GM12865 (cell line): ENCODE data around the gene DSCAM.

Source experiments
- DNase-seq: peaks from one replicate; pipeline ENCODE4 v3.0.0; 2010; ENCODE audit warnings: low read depth
- H3K4me3 ChIP-seq: 2 replicates; pipeline ENCODE4 v1.5.1; 2011; ENCODE audit warnings: mild to moderate bottlenecking, low read depth, low read length, control low read depth
- CTCF ChIP-seq: IDR thresholded peaks from 2 replicates; pipeline ENCODE4 v1.5.1; 2011; ENCODE audit warnings: low read length, control low read depth, low read depth, inconsistent platforms; ENCODE audit not compliant: insufficient read depth; ENCODE audit errors: missing control alignments

The DSCAM gene

DNA sequence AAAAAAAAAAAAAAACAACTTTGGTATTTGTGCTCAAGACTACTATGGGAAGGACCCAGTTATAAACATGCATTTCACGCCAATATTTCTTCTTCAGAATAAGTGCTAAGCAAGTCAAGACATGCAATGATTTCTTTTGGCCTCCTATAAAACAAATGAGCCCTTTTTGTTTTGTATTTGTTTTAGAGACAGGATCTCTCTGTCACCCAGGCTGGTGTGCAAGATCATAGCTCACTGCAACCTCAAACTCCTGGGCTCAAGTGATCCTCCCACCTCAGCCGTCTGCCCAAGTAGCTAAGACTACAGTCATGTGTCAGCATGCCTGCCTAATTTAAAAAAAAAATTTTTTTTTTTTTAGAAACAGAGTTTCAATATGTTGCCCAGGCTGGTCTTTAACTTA is 631.0 kb downstream of the DSCAM start:
- TF ChIP-seq CTCF = no peak
- no peak for DNase-seq
- no peak overlapping the region for H3K4me3 ChIP-seq

GRCh38 chr21:40210251-40210650 is 636.7 kb downstream of the DSCAM start:
- no peak for TF ChIP-seq CTCF
- no peak overlapping the region for H3K4me3 ChIP-seq
- no peak for DNase-seq

GRCh38 chr21:40208948-40209345 is 638.0 kb downstream of the DSCAM start:
- TF ChIP-seq CTCF = no peak
- H3K4me3 ChIP-seq = no peak overlapping the region
- no peak for DNase-seq

DNA sequence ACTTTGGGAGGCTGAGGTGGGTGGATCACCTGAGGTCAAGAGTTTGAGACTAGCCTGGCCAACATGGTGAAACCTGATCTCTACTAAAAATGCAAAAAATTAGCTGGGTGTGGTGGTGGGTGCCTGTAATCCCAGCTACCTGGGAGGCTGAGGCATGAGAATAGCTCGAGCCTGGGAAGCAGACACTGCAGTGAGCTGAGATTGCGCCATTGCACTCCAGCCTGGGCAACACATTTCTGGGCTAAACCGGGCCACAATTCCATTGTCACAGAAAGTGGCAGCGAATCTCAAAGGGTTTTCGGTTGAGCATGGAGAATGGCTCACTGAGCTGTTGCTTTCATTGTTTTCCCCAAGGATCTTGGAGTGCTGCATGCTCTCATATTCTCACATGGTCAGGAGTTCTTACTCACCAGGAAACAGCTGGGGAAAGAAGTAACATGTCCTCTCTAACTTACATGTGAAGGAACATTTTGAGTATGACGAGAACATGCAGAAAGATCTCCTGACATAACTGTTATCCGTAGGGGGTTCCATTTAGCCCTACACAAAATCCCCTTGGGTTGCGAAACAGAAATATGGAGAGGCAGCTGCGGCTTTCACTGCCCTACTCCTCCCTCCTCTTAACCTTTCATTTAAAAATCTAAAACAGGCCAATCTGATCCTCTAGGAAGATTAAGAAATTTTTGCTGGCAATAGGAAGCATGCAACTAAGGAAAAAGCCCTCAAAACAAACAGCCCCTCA is 638.6 kb downstream of the DSCAM start:
- no peak for TF ChIP-seq CTCF
- H3K4me3 ChIP-seq = no peak overlapping the region
- no peak for DNase-seq

DNA sequence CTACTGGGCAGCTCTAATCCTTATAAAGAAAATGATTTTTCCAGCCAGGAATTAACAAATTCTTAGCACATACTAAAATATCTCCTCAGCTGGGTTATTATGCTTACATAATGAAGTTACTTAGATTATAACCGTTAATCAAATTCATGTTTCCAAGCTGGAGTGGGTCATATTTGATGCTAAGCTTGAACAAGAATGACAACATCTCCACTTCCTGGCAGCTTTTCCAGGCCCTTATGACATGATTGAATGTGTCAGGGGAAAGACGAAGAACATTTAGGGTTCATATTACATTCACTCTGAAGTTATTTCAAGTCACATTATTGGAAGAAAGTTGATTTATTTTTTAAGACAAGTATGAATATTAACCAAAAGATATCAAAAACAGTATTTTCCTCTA is 646.0 kb downstream of the DSCAM start:
- no peak for DNase-seq
- no peak for TF ChIP-seq CTCF
- no peak overlapping the region for H3K4me3 ChIP-seq

GRCh38 chr21:40200126-40200525 is 646.8 kb downstream of the DSCAM start:
- H3K4me3 ChIP-seq = no peak overlapping the region
- no peak for TF ChIP-seq CTCF
- DNase-seq = no peak
